HG02943 (cell line): Measurements from ENCODE around the gene LEMD2.

ENCODE experiments used
- ATAC-seq: cut with Tn5 transposase; IDR thresholded peaks from one replicate; pipeline ENCODE4 v1.9.1; 2021; ENCODE audit warnings: mild to moderate bottlenecking, low read depth, moderate library complexity; ENCODE audit not compliant: unreplicated experiment

LEMD2 gene

GRCh38 chr6:33820243-33820642, 31.3 kb upstream of the LEMD2 start:
- no peak for ATAC-seq

DNA sequence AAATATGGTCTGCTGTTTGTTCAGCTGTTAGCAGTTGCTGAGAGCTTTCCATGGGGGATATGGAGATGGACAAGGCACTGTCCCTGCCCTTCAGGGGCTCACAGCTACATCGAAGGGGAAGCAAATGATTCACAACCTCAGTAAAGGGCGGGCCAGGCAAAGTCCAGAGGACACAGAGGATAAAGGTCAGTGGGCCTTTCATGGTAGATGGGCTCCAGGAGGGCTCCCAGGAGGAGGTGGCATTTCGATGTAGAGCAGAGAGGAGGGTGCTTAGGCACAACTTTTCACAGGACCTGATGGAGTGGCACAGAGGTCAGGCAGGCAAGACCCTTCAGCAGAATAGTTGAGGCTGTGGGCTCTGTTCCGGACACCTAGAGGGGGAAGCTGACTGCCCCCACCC, 30.1 kb upstream of the LEMD2 start:
- no peak for ATAC-seq

GRCh38 chr6:33818293-33818692, 29.4 kb upstream of the LEMD2 start:
- ATAC-seq = no peak

DNA sequence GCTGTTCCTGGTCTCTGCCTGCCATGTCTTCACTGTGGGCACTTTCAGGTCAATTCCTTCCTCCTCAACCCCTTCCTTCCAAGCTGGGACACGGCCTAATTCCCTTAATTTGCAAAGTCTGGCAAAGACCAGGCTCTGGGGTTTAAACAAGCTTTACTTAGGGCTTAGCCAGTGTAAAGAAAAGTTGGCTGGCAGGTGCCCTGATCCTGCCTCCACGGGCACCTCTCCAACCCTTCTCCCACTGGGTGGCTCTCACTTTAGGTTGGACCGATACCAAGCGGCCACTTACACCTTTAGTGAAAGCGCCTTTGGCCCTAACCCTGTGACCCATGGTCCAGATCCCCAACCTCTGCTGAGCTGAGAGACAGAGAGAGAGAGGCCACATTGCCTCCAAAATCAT, 28.6 kb upstream of the LEMD2 start:
- no peak for ATAC-seq

DNA sequence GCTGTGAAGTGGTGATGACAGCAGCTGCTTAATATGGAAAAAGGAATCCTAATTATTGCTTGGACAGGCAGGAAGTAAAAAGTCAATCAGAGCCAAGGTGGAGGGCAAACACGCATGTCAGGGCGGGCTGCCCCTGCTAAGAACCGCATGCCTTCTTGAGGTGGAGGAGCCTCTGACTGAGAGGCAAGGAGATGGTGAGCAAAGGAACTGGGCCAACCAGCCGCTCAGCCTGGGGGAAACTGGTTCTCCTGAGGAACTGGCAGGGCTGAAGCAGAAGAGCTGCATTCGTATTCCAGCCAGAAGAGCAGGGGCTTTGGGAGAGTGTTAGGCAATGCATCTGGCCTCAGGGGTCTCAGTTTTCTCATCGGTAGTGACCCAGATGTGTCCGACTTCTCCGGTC, 28.0 kb upstream of the LEMD2 start:
- no peak for ATAC-seq

- ATAC-seq = no peak
Measured at GRCh38 chr6:33815854-33816253, 26.9 kb upstream of the LEMD2 start.

- no peak for ATAC-seq
Measured at GRCh38 chr6:33813990-33814985, 25.4 kb upstream of the LEMD2 start.

GRCh38 chr6:33813246-33813904, 24.4 kb upstream of the LEMD2 start:
- no peak for ATAC-seq

- no peak for ATAC-seq
Measured at GRCh38 chr6:33812669-33813068, 23.7 kb upstream of the LEMD2 start.

DNA sequence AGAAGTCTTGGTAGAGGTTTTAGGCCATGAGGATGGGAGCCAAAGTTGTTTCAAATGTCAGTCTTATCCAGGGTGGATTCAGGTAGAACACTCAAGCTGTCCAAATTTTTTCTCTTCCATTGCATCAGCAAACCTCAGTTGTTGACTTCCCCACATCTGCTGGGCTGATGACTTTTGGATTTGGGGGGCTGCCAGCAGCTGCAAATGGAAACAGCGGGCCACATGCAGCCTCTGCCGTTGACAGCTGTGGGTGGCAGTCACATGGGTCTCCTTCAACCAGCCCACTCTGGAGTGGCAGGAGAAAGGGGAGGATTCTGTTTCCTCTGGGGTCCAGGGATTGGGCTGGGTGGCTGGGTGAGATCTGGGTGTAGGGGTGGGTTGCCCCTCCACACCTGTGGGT, 20.7 kb upstream of the LEMD2 start:
- ATAC-seq = no peak

DNA sequence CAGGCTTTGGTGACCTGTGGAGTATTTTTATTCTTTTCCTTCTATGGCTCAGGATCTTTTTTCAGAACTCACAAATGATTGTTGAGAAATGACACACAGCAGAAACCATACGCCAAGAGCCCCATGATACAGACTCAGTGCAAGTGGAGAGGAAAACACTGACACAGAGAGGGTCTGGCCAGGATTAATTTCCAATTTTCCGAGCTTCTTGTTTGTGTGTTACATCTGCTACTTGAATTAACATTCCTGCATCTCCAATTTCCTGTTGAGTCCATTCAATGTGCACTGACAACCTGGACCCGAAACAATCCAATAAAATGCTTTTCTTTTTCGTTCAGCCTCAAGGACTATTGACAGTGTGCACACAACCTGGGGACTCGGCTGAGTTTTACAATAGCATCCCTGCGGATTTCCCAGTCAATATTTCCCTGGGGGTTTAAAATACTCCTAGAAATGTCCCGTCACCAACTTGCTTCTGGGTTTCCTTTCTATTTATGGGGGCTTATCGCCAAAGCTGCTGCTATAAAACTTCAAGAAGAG, 19.8 kb upstream of the LEMD2 start:
- no peak for ATAC-seq

GRCh38 chr6:33807606-33808005, 18.7 kb upstream of the LEMD2 start:
- no peak for ATAC-seq

DNA sequence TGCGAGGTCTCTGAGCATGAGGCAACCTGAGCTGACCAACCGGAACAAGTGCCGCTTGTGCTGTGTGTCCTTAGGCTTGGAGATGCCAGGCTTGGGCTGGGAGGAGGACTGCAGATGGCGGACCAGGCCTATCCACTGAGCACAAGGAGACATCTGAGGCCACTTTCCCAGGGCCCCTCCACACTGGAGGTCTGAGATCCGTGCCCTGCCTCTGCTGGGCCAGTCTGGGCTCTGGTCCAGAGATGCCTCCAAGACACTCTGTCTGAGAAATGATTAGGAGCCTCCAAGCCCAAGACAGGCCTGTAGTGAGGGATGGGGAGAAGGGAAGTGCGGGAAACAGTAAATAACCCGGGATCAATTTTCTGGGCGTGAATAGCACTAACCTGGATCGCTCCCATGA, 17.9 kb upstream of the LEMD2 start:
- ATAC-seq = no peak

DNA sequence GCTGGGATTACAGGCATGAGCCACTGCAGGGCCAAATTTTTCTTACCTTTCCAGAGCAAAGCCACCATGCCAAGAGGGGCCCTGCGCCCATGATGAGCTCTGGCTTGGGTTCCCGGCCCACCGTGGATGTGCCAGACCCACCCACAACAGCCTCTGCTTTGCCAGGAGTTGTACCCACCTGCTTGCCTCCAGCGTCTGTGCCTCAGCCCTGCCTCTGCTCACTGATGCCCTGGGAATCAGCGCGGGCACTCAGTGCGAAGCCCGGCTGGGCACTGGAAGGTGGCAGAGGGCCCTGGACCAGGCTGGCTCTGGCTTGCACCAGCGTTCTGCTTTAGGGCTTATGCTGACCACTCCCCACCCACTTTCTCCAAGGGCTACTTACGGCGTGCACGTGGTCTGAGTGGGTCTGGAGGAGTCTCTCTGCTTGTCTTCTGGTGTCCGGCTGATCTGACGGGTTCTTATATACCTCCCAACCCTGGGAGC, 14.7 kb upstream of the LEMD2 start, which contains the start of gene MLN:
TSS of gene MLN (minus strand) at position 433 of the 483 bp plus-strand sequence. CDS start 2,840 bp downstream, outside the sequence.
- no peak for ATAC-seq

- ATAC-seq = no peak
Measured at GRCh38 chr6:33802186-33802958, 13.4 kb upstream of the LEMD2 start.

- no peak for ATAC-seq
Measured at GRCh38 chr6:33801611-33802010, 12.7 kb upstream of the LEMD2 start.

DNA sequence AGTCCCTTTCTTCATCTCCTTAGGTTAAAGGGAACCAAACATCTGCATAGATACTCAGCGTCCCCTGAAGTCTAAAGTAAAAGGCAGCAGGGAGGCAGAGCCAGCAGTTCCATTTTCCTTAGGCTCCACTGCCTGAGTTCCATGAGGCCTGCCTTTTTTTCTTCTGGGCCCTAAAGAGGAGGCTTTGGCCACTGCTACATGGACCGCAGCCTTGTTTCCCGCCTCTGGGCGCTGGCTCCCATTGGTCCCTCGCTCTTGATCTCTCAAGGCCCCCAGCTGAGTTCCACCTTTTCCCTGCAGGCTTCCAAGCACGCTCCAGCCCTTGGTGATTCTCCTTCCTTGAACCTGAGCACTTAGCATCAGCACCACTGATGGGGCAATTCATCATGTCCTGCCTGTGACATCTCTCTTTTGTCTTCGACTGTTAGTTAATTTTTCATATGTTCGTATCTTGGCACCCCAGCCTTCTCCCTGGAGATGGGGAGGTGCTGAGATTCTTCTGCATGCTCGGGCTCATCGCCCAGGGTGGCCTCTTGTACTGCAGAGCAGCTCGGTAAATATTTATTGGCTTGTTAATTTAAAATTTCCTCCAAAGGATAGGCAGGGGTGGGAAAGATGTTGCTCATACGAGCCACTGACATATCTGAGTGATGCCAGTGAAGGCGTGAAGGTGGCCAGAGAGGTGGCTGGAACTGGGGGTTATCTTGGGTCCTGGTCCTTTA, 11.5 kb upstream of the LEMD2 start:
- ATAC-seq = no peak

GRCh38 chr6:33799454-33800113, 10.7 kb upstream of the LEMD2 start:
- ATAC-seq = no peak

DNA sequence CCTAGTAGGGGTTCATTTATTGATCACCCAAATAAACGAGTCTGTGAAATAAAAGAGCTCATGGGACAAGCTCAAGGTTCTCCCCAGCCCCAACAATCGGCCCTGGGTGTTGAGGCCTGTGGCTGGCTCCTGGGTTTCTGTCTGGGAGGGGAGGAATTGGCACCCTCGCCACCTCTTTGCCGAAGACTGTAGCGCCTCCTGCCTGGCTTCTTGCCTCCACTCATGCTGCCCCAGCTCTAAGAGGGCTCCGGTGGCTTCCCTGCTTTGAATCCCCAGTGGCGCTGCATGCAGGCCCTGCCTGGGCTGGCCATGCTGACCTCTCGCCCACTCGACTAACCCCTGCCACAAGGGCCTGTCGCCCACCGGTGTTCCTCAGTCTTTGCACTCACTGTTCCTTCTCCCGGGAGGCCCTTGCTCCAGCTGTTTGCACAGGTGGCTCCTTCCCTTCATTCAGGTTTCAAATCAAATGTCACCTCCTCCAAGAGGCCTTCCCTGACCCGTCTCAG, 9.5 kb upstream of the LEMD2 start:
- ATAC-seq = no peak
